Hepatocyte (in vitro differentiated cells): ENCODE data around the gene OLFM1.

Source experiments
- CTCF ChIP-seq: fragments of 200-600 bp; sonication (generic); IDR thresholded peaks from 2 replicates; pipeline ENCODE4 v1.5.1; 2016; ENCODE audit warnings: antibody characterized with exemption, mild to moderate bottlenecking; ENCODE audit not compliant: poor library complexity
- EZH2 ChIP-seq: fragments of 200-600 bp; sonication (generic); IDR thresholded peaks from 2 replicates; pipeline ENCODE4 v1.6.1; 2016; ENCODE audit warnings: antibody characterized with exemption, mild to moderate bottlenecking, borderline replicate concordance
- EZH2phosphoT487 ChIP-seq: fragments of 200-600 bp; sonication (generic); IDR thresholded peaks from one replicate; pipeline ENCODE4 v1.6.1; 2018; ENCODE audit warnings: antibody characterized with exemption, mild to moderate bottlenecking, low read depth, moderate library complexity; ENCODE audit not compliant: unreplicated experiment, severe bottlenecking

- TF ChIP-seq CTCF (no peak), EZH2 (no peak), EZH2phosphoT487 (no peak)
Observed at GRCh38 chr9:135158564-135158937, 71.1 kb downstream of the OLFM1 start.
